Heart left ventricle (tissue), 13 donors: ENCODE results near the gene OR5C1.

Source experiments
- POLR2A ChIP-seq, 2 donors: fragments of 450-650 bp; IDR thresholded peaks; one replicate each; pipeline ENCODE4 v1.6.1; 2017; ENCODE audit warnings: antibody characterized with exemption in 2 of 2, mild to moderate bottlenecking in 2 of 2, moderate library complexity in 2 of 2
- TF ChIP-seq, protein P1 (sequence below), 12 donors: fragments of 200-600 bp; sonication (generic) in 4 of 12; IDR thresholded peaks; one replicate each; pipeline versions ENCODE4 v1.5.0 to v1.8.0; 2018 to 2022; ENCODE audit warnings: antibody characterized with exemption in 12 of 12, mild to moderate bottlenecking in 5 of 12
- donor health status: ischemic (EF 13 %, LVEDD 7.1; RV severe dilation, severe dysfunction).
- donor health status: DM: no; HTN: yes; CAD: no.
- donor health status: DM: no; HTN: no; CAD: no.
- donor health status: ischemic (EF 25% LVEDD 6.9; RV normal size, moderate dysfunction).
- donor health status: ischemic (EF 25% LVEDD 5.7; RV mildly dilated, moderate dysfunction).
- donor health status: ischemic (EF 35%, LVEDD 5.7; RV mildly dilated, moderate dysfunction).
- donor health status: nonischemic (EF 11% LVEDD 7.7; RV severe dilation, severe dysfunction).
- donor health status: DM: yes; HTN: yes; CAD: no.
- donor health status: PGD.
- donor health status: ischemic (EF 29% LVEDD 5.4; RV normal size, mild dysfunction).
- donor health status: nonischemic (EF 23%, LVEDD 6.1; RV moderate dilation, normal function).

GRCh38 chr9:122742003-122742402 is 46.7 kb upstream of the OR5C1 start, which contains the start of gene OR1L6:
- TF ChIP-seq POLR2A (IDR thresholded peaks at IDR 0.05) = no peak
- TF ChIP-seq, protein P1, sequence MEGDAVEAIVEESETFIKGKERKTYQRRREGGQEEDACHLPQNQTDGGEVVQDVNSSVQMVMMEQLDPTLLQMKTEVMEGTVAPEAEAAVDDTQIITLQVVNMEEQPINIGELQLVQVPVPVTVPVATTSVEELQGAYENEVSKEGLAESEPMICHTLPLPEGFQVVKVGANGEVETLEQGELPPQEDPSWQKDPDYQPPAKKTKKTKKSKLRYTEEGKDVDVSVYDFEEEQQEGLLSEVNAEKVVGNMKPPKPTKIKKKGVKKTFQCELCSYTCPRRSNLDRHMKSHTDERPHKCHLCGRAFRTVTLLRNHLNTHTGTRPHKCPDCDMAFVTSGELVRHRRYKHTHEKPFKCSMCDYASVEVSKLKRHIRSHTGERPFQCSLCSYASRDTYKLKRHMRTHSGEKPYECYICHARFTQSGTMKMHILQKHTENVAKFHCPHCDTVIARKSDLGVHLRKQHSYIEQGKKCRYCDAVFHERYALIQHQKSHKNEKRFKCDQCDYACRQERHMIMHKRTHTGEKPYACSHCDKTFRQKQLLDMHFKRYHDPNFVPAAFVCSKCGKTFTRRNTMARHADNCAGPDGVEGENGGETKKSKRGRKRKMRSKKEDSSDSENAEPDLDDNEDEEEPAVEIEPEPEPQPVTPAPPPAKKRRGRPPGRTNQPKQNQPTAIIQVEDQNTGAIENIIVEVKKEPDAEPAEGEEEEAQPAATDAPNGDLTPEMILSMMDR (IDR thresholded peaks at IDR 0.05) = no peak
